GM21515 (cell line): ENCODE data around the gene OSM.

Experiments
- ATAC-seq: cut with Tn5 transposase; IDR thresholded peaks from one replicate; pipeline ENCODE4 v1.9.1; 2021; ENCODE audit not compliant: unreplicated experiment

OSM gene

GRCh38 chr22:30285846-30286200, 19.2 kb upstream of the OSM start:
- no peak for ATAC-seq

- no peak for ATAC-seq
Observed at GRCh38 chr22:30285176-30285845, 18.7 kb upstream of the OSM start.

GRCh38 chr22:30284666-30285065, 18.0 kb upstream of the OSM start:
- ATAC-seq: no peak

GRCh38 chr22:30284172-30284571, 17.5 kb upstream of the OSM start:
- ATAC-seq: no peak

- no peak for ATAC-seq
Observed at GRCh38 chr22:30283342-30283741, 16.7 kb upstream of the OSM start.

- no peak for ATAC-seq
Observed at GRCh38 chr22:30282616-30283046, 16.0 kb upstream of the OSM start.

GRCh38 chr22:30280505-30280904, 13.9 kb upstream of the OSM start:
- ATAC-seq: no peak

- ATAC-seq: no peak
Observed at GRCh38 chr22:30279932-30280331, 13.3 kb upstream of the OSM start.

- ATAC-seq: no peak
Observed at GRCh38 chr22:30279046-30279788, 12.6 kb upstream of the OSM start.

- ATAC-seq: no peak
Observed at GRCh38 chr22:30277547-30278344, 11.1 kb upstream of the OSM start.

GRCh38 chr22:30276039-30276438, 9.4 kb upstream of the OSM start:
- ATAC-seq: no peak

- ATAC-seq: no peak
Observed at GRCh38 chr22:30275625-30276024, 9.0 kb upstream of the OSM start.

- no peak for ATAC-seq
Observed at GRCh38 chr22:30274437-30274812, 7.8 kb upstream of the OSM start.

GRCh38 chr22:30273711-30274436, 7.2 kb upstream of the OSM start:
- ATAC-seq: no peak

- no peak for ATAC-seq
Observed at GRCh38 chr22:30272781-30273601, 6.3 kb upstream of the OSM start.

GRCh38 chr22:30270832-30271231, 4.2 kb upstream of the OSM start:
- no peak for ATAC-seq

- ATAC-seq: no peak
Observed at GRCh38 chr22:30268331-30268730, 1.7 kb upstream of the OSM start.

GRCh38 chr22:30267382-30268302, 991 bp upstream of the OSM start:
- no peak for ATAC-seq

- peak; percentile 58 for ATAC-seq
Observed at GRCh38 chr22:30265823-30266444, 717 bp downstream of the OSM start.
